NK-92 (cell line): ENCODE measurements around the gene MBD1.
"Not testable (repeated sequence)": the region's sequence is repeated elsewhere in the genome, so short reads cannot be mapped to it uniquely, and the experiment has no call there.

ENCODE experiments used
- DNase-seq: peaks from one replicate; lab custom pipeline; 2025; ENCODE audit not compliant: unreplicated experiment; lab: John Stamatoyannopoulos, UW

Gene MBD1

GRCh38 chr18:50274044-50274442 lies 7.3 kb downstream of the MBD1 start:
- no peak for DNase-seq

- DNase-seq: no peak
Measured at GRCh38 chr18:50273203-50274043, 7.9 kb downstream of the MBD1 start.

- DNase-seq: no peak
Measured at GRCh38 chr18:50272568-50272967, 8.8 kb downstream of the MBD1 start.

- no peak for DNase-seq
Measured at GRCh38 chr18:50268022-50268747, 13.1 kb downstream of the MBD1 start.

- no peak for DNase-seq
Measured at GRCh38 chr18:50266248-50266704, 15.0 kb downstream of the MBD1 start, which contains the start of gene CFAP53. Gene CFAP53 (minus strand): TSS chr18:50266495. CDS start chr18:50266404, 91 bp downstream.

- DNase-seq: no peak
Measured at GRCh38 chr18:50262977-50263376, 18.3 kb downstream of the MBD1 start.

- DNase-seq: no peak
Measured at GRCh38 chr18:50250935-50251334, 30.4 kb downstream of the MBD1 start.

GRCh38 chr18:50249576-50249975 lies 31.7 kb downstream of the MBD1 start:
- no peak for DNase-seq

- DNase-seq: no peak
Measured at GRCh38 chr18:50247561-50247960, 33.8 kb downstream of the MBD1 start.

- not testable (repeated sequence) for DNase-seq
Measured at GRCh38 chr18:50241768-50242167, 39.6 kb downstream of the MBD1 start.

- no peak for DNase-seq
Measured at GRCh38 chr18:50240080-50240563, 41.2 kb downstream of the MBD1 start.

- no peak for DNase-seq
Measured at GRCh38 chr18:50232419-50232818, 48.9 kb downstream of the MBD1 start.

- DNase-seq: no peak
Measured at GRCh38 chr18:50231621-50232020, 49.7 kb downstream of the MBD1 start.

- not testable (repeated sequence) for DNase-seq
Measured at GRCh38 chr18:50220249-50220648, 61.1 kb downstream of the MBD1 start.
